Naive thymus-derived CD4-positive, alpha-beta T cell (primary cell): ENCODE measurements around the gene AP1G2. TPM values are rescaled to one million over a fixed set of nuclear protein-coding genes. Genes with fewer than 3 reads are reported as not detected.

Experiments
- ATAC-seq: fragments of 150-1000 bp; cut with Tn5 transposase; 2 replicates; pipeline ENCODE4 v1.10.0; 2021; ENCODE audit warnings: mild to moderate bottlenecking, moderate library complexity
- CTCF ChIA-PET: fragments of 350-600 bp; sonication (Branson Sonifier 250); formaldehyde crosslinking; loops from one replicate; lab custom pipeline; 2021; ENCODE audit warnings: antibody characterized with exemption; lab: Charles Lee
- POLR2A ChIA-PET: fragments of 350-600 bp; sonication (Branson Sonifier 250); formaldehyde crosslinking; loops from one replicate; lab custom pipeline; 2021; ENCODE audit warnings: antibody characterized with exemption, inconsistent platforms; lab: Charles Lee
- DNase-seq, 9 donors: peaks; one replicate each; pipeline versions ENCODE4 v3.0.0 to v3.0.0-alpha.2; 2020 to 2022; ENCODE audit warnings: mixed read lengths in 1 of 9
- H3K27ac ChIP-seq: one replicate; pipeline ENCODE4 v1.7.0; 2013; ENCODE audit warnings: mild to moderate bottlenecking, low read depth, low read length, moderate library complexity
- H3K27me3 ChIP-seq, 2 donors: one replicate each; pipeline ENCODE4 v1.7.0; 2013; ENCODE audit warnings: low read length in 2 of 2, mild to moderate bottlenecking in 2 of 2, moderate library complexity in 2 of 2; ENCODE audit not compliant: control insufficient read depth in 2 of 2, insufficient read depth in 2 of 2
- H3K36me3 ChIP-seq, 3 experiments: 1 replicate in 2 of 3; 2 replicates in 1 of 3; pipeline ENCODE4 v1.7.0; 2013; ENCODE audit warnings: low read length in 3 of 3, mild to moderate bottlenecking in 3 of 3, moderate library complexity in 1 of 3; ENCODE audit not compliant: insufficient read depth in 3 of 3, control insufficient read depth in 2 of 3
- H3K4me1 ChIP-seq, 2 donors: one replicate each; pipeline ENCODE4 v1.7.0; 2013; ENCODE audit warnings: low read length in 2 of 2, mild to moderate bottlenecking in 2 of 2, moderate library complexity in 1 of 2; ENCODE audit not compliant: control insufficient read depth in 2 of 2, insufficient read depth in 2 of 2
- H3K4me3 ChIP-seq: 2 replicates; pipeline ENCODE4 v1.7.0; 2013; ENCODE audit warnings: mild to moderate bottlenecking, low read length
- H3K9me3 ChIP-seq, 3 experiments: 1 replicate in 2 of 3; 2 replicates in 1 of 3; pipeline ENCODE4 v1.7.0; 2013; ENCODE audit warnings: low read length in 3 of 3; ENCODE audit not compliant: control insufficient read depth in 2 of 3
- H3K27ac Mint-ChIP-seq, 9 donors: one replicate each; pipeline ENCODE4 v1.8.0; 2020 to 2022; ENCODE audit warnings: mixed read lengths in 9 of 9, mild to moderate bottlenecking in 8 of 9, moderate library complexity in 5 of 9, inconsistent platforms in 2 of 9
- H3K27me3 Mint-ChIP-seq, 5 donors: one replicate each; pipeline ENCODE4 v1.8.0; 2021 to 2022; ENCODE audit warnings: mixed read lengths in 5 of 5, mild to moderate bottlenecking in 1 of 5
- H3K36me3 Mint-ChIP-seq, 5 donors: one replicate each; pipeline ENCODE4 v1.8.0; 2020 to 2022; ENCODE audit warnings: mixed read lengths in 5 of 5, mild to moderate bottlenecking in 3 of 5, inconsistent platforms in 1 of 5
- H3K4me1 Mint-ChIP-seq, 7 donors: one replicate each; pipeline ENCODE4 v1.8.0; 2020 to 2022; ENCODE audit warnings: mixed read lengths in 7 of 7, mild to moderate bottlenecking in 3 of 7, inconsistent platforms in 1 of 7
- H3K4me3 Mint-ChIP-seq, 10 donors: one replicate each; pipeline ENCODE4 v1.8.0; 2020 to 2022; ENCODE audit warnings: mild to moderate bottlenecking in 10 of 10, mixed read lengths in 10 of 10, moderate library complexity in 6 of 10, inconsistent platforms in 2 of 10
- H3K9me3 Mint-ChIP-seq, 11 donors: one replicate each; pipeline ENCODE4 v1.8.0; 2020 to 2022; ENCODE audit warnings: mixed read lengths in 11 of 11, mild to moderate bottlenecking in 4 of 11, inconsistent platforms in 1 of 11, moderate library complexity in 1 of 11
- intact Hi-C, 2 donors: fragments of 100-400 bp; cut with micrococcal nuclease; formaldehyde crosslinking; loops; one replicate each; pipeline ENCODE4 v1.15.1; 2023
- polyA plus RNA-seq, 2 donors: library from polyadenylated mRNA; unstranded; fragments of 300-500 nt; fragmentation: Illumina TruSeq; gene quantifications; one replicate each; pipeline ENCODE4 v1.2.3, GENCODE V29; 2021
- total RNA-seq, 6 experiments: library from RNA in 5 of 6; stranded (reverse) in 5 of 6; gene quantifications; 1 replicate in 5 of 6; 2 replicates in 1 of 6; pipeline ENCODE4 v1.2.3 and lab custom pipeline; 2021 to 2026

AP1G2 gene
- total and polyA plus RNA-seq, 7 experiments from 2014 or later = 66.4 to 548 (median 270) TPM

DNA sequence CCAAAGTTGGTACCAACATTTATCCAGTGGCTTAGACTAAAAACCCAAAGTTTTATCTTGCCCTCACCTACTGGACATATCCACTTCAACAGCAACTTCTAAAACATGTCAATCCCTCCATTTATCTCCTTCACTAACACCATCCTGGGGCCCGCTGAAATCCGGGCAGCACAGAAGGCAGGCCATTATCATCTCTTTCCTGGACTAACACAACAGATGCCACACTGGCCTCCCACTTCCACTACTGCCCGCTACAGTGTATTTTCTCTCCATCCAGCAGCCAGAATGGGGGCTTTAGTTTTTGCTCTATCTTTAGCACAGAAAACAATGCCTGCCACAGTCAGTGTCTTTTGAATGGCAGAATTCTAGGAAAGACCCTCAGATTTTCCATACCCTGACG is 31.6 kb downstream of the AP1G2 start:
- ATAC-seq (no peak), DNase-seq (no peak)
- intact Hi-C loops = no loop called here
- H3K9me3 Mint-ChIP-seq = no peaks in the 10 kb centered on the region
- no peaks in the 10 kb centered on the region for H3K27me3 Mint-ChIP-seq
- H3K4me1 Mint-ChIP-seq = peaks cover 3 to 8% (median 3%) of the 10 kb centered on the region in 7 donors
- no peaks in the 10 kb centered on the region for H3K36me3 Mint-ChIP-seq
- CTCF ChIA-PET = interaction anchor here (0.9 kb wide), 1 partner anchor 57 kb away, joined by 4 read pairs; no protein-coding TSS in a partner anchor
- H3K27ac Mint-ChIP-seq = peak overlapping the region in 1 of 9 donors; percentile 24
- no peak overlapping the region for H3K4me3 Mint-ChIP-seq
- H3K9me3 ChIP-seq = no peaks in the 10 kb centered on the region
- H3K27me3 ChIP-seq = no peaks in the 10 kb centered on the region
- H3K4me1 ChIP-seq = no peaks in the 10 kb centered on the region
- POLR2A ChIA-PET = no interaction called here
- no peaks in the 10 kb centered on the region for H3K36me3 ChIP-seq
- no peak overlapping the region for H3K27ac ChIP-seq
- H3K4me3 ChIP-seq = no peak overlapping the region

DNA sequence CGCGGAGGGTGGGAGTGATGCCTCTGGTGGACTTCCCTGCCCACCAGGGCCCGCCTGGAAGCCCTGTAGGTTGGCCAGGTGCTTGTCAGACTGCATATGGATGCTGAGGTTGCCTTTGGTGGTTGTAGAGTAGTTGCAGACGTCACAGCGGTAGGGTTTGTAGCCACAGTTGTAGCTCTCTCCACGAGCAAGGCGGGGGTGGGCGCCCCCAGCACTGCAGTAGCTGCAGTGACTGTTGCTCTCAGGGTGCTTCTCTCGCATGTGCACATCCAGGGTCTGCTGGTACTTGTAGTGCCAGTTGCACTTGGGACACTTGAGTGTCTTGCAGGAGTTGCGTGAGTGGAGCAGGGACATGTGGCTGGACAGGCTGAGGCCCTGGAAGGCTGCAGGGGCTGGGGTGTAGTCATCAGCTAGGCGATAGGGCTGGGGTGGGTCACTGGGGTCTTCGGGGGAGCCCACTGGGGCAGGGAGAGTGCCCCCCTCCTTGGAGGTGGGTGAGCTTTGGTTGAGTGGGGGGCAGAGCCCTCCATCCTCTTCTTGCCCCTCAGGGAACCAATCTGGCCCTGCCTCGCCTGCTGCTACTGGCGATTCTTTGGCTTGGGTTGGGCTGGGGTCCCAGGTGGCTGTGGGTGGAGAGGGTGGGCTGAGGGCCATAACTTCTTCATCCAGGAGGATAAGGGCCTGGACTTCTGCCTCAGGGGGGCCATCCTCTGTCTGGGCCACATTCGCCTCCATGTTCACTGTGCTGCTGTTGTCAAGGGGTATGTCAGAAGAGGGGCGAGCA is 33.7 kb downstream of the AP1G2 start:
- ChIA-PET CTCF (no interaction called here), POLR2A (no interaction called here)
- peaks cover 4 to 16% (median 12%) of the 10 kb centered on the region in 7 donors for H3K4me1 Mint-ChIP-seq
- Histone ChIP-seq H3K4me3 (no peak overlapping the region), H3K36me3 (no peaks in the 10 kb centered on the region), H3K4me1 (no peaks in the 10 kb centered on the region), H3K27ac (no peak overlapping the region), H3K9me3 (no peaks in the 10 kb centered on the region), H3K27me3 (no peaks in the 10 kb centered on the region)
- ATAC-seq (no peak), DNase-seq (no peak)
- H3K27me3 Mint-ChIP-seq = no peaks in the 10 kb centered on the region
- no peak overlapping the region for H3K4me3 Mint-ChIP-seq
- H3K27ac Mint-ChIP-seq = no peak overlapping the region
- no peaks in the 10 kb centered on the region for H3K9me3 Mint-ChIP-seq
- intact Hi-C loops = no loop called here
- no peaks in the 10 kb centered on the region for H3K36me3 Mint-ChIP-seq

- H3K4me1 ChIP-seq = no peaks in the 10 kb centered on the region
- POLR2A ChIA-PET = no interaction called here
- no peak overlapping the region for H3K4me3 ChIP-seq
- Mint-ChIP-seq H3K36me3 (no peaks in the 10 kb centered on the region), H3K4me3 (no peak overlapping the region), H3K9me3 (no peaks in the 10 kb centered on the region), H3K4me1 (peaks cover 4 to 16% (median 12%) of the 10 kb centered on the region in 7 donors), H3K27ac (no peak overlapping the region), H3K27me3 (no peaks in the 10 kb centered on the region)
- H3K27ac ChIP-seq = no peak overlapping the region
- no peaks in the 10 kb centered on the region for H3K9me3 ChIP-seq
- intact Hi-C loops = no loop called here
- DNase-seq = no peak
- H3K27me3 ChIP-seq = no peaks in the 10 kb centered on the region
- CTCF ChIA-PET = no interaction called here
- no peak for ATAC-seq
- no peaks in the 10 kb centered on the region for H3K36me3 ChIP-seq
These were observed 34.9 kb downstream of the AP1G2 start for GRCh38 chr14:23532658-23533057.

DNA sequence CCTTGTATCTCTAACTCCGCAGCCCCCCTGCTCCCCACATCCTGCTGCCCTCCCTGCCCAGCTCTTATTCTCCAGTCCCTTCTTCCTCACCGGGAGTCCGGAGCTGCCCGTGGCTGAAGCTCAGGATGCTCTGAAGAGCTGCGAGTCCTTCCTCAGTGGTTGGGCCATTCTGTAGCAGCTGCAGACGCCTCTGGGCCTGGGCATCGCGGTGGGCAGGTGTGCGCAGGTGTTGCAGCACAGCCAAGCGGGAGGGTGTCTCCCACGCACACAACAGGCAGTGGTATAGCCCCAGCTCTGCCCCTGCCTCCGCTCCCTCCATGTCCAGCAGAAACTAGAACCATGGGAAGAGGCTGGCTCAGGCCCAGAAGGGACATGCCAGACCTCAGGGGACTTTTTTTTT is 36.2 kb downstream of the AP1G2 start:
- H3K9me3 Mint-ChIP-seq = no peaks in the 10 kb centered on the region
- H3K9me3 ChIP-seq = no peaks in the 10 kb centered on the region
- no peaks in the 10 kb centered on the region for H3K27me3 ChIP-seq
- peak overlapping the region in 1 of 9 donors; percentile 17 for H3K27ac Mint-ChIP-seq
- H3K36me3 ChIP-seq = no peaks in the 10 kb centered on the region
- intact Hi-C loops = no loop called here
- CTCF ChIA-PET = no interaction called here
- peaks cover 4 to 16% (median 12%) of the 10 kb centered on the region in 7 donors for H3K4me1 Mint-ChIP-seq
- DNase-seq = no peak
- no peaks in the 10 kb centered on the region for H3K27me3 Mint-ChIP-seq
- ATAC-seq = no peak
- no peak overlapping the region for H3K4me3 Mint-ChIP-seq
- H3K4me3 ChIP-seq = no peak overlapping the region
- no peaks in the 10 kb centered on the region for H3K4me1 ChIP-seq
- POLR2A ChIA-PET = no interaction called here
- H3K36me3 Mint-ChIP-seq = no peaks in the 10 kb centered on the region
- no peak overlapping the region for H3K27ac ChIP-seq

DNA sequence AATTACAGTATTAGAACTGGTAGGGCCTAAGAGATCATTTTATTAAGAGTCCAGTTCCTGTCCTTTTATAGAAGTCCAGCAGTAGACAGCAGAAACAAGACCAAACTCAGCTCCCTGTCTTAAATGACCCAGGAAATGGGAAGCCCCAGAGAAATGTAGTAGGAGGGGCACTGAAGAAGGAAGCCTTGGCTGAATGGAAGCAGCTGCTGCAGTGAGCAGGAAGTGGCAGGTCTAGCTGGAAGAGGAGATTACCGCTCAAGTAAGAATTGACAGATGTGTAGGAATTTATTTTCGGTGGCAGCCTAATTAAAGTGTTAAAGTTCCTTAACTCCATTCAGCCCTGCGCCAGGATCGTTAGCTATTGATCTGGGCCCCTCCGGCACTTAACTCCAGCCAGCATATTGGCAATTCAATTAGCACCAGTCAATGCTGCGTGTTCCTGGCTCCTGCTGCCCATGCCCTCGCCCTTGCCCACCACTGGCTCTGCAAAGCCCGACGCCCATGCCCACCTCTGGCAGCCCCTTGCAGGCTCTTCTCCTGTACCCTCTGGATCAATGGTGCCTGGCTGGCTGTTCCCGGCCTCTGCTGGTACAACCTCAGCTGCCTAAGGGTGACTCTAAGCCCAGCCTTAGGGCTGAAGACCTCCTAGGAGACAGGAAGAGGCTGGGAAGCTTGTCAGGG is 37.1 kb downstream of the AP1G2 start:
- Histone ChIP-seq H3K27ac (no peak overlapping the region), H3K4me3 (no peak overlapping the region), H3K4me1 (no peaks in the 10 kb centered on the region), H3K36me3 (no peaks in the 10 kb centered on the region), H3K27me3 (no peaks in the 10 kb centered on the region), H3K9me3 (no peaks in the 10 kb centered on the region)
- peaks cover 4 to 16% (median 12%) of the 10 kb centered on the region in 7 donors for H3K4me1 Mint-ChIP-seq
- no peaks in the 10 kb centered on the region for H3K27me3 Mint-ChIP-seq
- peak overlapping the region in 4 of 9 donors; percentile 17 to 65 (median 43) for H3K27ac Mint-ChIP-seq
- H3K9me3 Mint-ChIP-seq = no peaks in the 10 kb centered on the region
- H3K36me3 Mint-ChIP-seq = no peaks in the 10 kb centered on the region
- no peak for ATAC-seq
- H3K4me3 Mint-ChIP-seq = peak overlapping the region in 1 of 10 donors; percentile 29
- ChIA-PET POLR2A (no interaction called here), CTCF (no interaction called here)
- DNase-seq = no peak
- intact Hi-C loops = no loop called here

DNA sequence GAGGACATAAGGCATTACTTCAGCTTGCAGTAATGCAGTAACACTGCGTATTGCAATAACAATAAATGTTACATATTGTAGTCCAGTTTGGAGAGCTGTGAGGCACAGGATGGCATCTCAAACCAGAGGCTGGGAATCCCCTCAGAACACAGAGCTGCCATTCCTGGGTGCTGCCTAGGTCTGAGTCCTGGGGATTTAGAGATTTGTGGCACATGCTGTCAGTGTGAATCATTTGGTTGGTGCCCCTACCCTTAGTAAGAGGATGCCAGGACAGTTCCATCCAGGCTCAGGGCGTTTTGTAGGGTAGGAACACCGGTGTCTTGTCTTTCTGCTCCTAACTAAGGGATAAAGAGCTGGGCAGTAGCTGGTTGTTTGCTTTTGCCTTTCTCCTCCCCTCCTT is 38.6 kb downstream of the AP1G2 start:
- Mint-ChIP-seq H3K9me3 (no peaks in the 10 kb centered on the region), H3K27ac (no peak overlapping the region), H3K4me1 (peaks cover 4 to 16% (median 12%) of the 10 kb centered on the region in 7 donors), H3K4me3 (no peak overlapping the region), H3K36me3 (no peaks in the 10 kb centered on the region), H3K27me3 (no peaks in the 10 kb centered on the region)
- no peaks in the 10 kb centered on the region for H3K9me3 ChIP-seq
- H3K27ac ChIP-seq = no peak overlapping the region
- ATAC-seq (no peak), DNase-seq (no peak)
- H3K4me1 ChIP-seq = no peaks in the 10 kb centered on the region
- H3K27me3 ChIP-seq = no peaks in the 10 kb centered on the region
- intact Hi-C loops = no loop called here
- H3K36me3 ChIP-seq = no peaks in the 10 kb centered on the region
- CTCF ChIA-PET = interaction anchor here (1.5 kb wide), 1 partner anchor 30 kb away, joined by 3 read pairs; no protein-coding TSS in a partner anchor
- no peak overlapping the region for H3K4me3 ChIP-seq
- POLR2A ChIA-PET = no interaction called here
